ENCODE measurements around the gene ABAT. TPM values are rescaled to one million over a fixed set of nuclear protein-coding genes. Genes with fewer than 3 reads are reported as not detected.

The ABAT gene
- total RNA-seq, 2 donors from 2014 or later: 9.3 to 9.8 TPM

DNA sequence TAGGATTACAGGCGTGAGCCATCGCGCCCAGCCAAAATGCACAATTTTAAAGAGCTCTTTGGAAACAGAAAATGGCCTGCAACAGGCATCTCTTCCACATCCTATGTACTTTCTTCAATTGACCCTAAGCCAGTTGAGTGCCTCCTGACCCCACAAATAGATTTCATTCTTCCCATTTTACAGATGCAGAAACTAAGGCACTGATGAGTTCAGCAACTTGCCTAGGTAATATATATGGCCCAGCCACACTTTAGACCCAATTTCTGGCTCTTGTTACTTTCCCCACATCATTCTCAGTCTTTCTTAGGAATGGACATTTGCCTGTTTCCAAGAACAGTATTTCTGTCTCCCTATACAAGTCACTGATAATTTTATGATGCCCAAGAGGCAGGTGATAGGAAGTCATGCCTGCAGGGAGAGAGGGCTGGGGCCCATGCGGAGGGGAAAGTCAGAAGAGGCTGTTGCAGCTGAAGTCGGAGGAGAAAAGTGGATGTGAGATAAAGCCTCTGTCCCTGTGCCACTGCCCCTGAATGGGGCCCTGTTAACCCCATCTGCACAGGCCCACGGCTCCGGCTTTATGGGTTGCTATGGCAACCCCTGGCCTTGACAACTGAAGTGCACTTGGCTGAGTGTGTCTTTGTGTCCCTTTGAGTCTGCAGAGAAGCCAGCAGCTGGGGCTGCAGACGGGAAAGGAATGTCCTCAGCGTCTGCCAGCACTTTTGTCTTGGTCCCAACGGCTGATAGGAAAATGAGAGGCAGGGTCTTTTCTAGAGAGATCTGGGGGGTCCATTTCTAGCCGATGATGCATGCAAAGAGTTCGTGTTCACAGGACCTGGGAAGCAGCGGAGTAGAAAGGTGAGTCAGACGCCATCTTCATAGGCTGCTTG is 45.9 kb downstream of the ABAT start:
- no peak for DNase-seq (ENCODE audit: low spot score)
- no peaks in the 10 kb centered on the region for H3K27me3 ChIP-seq (replicated peaks; ENCODE audit: insufficient read depth)

DNA sequence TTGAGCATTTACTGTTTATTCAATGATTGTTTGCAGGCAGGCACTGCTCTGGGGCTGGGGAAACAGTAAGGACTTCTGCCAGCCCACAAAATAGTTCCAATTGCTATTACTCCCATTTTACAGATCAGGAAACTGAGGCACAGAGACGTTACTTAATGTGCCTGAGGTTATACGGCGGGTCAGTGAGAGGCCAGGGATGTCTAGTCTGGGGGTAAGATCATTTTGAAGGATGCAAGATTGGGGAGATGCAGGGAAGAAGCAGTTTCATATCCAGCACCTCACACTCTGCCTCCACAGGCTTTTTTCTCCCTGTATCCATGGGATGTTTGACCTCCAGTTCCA is 46.5 kb downstream of the ABAT start:
- TF ChIP-seq, protein P1, sequence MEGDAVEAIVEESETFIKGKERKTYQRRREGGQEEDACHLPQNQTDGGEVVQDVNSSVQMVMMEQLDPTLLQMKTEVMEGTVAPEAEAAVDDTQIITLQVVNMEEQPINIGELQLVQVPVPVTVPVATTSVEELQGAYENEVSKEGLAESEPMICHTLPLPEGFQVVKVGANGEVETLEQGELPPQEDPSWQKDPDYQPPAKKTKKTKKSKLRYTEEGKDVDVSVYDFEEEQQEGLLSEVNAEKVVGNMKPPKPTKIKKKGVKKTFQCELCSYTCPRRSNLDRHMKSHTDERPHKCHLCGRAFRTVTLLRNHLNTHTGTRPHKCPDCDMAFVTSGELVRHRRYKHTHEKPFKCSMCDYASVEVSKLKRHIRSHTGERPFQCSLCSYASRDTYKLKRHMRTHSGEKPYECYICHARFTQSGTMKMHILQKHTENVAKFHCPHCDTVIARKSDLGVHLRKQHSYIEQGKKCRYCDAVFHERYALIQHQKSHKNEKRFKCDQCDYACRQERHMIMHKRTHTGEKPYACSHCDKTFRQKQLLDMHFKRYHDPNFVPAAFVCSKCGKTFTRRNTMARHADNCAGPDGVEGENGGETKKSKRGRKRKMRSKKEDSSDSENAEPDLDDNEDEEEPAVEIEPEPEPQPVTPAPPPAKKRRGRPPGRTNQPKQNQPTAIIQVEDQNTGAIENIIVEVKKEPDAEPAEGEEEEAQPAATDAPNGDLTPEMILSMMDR (IDR thresholded peaks at IDR 0.05): no peak
- Histone ChIP-seq H3K27me3 (replicated peaks; ENCODE audit: insufficient read depth) (no peaks in the 10 kb centered on the region), H3K9me3 (peaks cover 5% of the 10 kb centered on the region), H3K4me3 (no peak overlapping the region), H3K27ac (no peak overlapping the region), H3K36me3 (no peaks in the 10 kb centered on the region), H3K4me1 (ENCODE audit: control insufficient read depth in 1 of 2, low read depth in 2 of 2) (no peaks in the 10 kb centered on the region)
- DNase-seq (ENCODE audit: low spot score): no peak
- ATAC-seq (ENCODE audit: insufficient number of reproducible peaks, low FRiP score, low read depth): no peak

More for the DNA sequence above, 45.9 kb downstream of the ABAT start:
- Histone ChIP-seq H3K27ac (no peak overlapping the region), H3K9me3 (peaks cover 5% of the 10 kb centered on the region), H3K4me3 (no peak overlapping the region), H3K36me3 (no peaks in the 10 kb centered on the region), H3K4me1 (ENCODE audit: control insufficient read depth in 1 of 2, low read depth in 2 of 2) (no peaks in the 10 kb centered on the region)
- ATAC-seq (ENCODE audit: insufficient number of reproducible peaks, low FRiP score, low read depth): no peak
- TF ChIP-seq, protein P1 (IDR thresholded peaks at IDR 0.05): no peak

DNA sequence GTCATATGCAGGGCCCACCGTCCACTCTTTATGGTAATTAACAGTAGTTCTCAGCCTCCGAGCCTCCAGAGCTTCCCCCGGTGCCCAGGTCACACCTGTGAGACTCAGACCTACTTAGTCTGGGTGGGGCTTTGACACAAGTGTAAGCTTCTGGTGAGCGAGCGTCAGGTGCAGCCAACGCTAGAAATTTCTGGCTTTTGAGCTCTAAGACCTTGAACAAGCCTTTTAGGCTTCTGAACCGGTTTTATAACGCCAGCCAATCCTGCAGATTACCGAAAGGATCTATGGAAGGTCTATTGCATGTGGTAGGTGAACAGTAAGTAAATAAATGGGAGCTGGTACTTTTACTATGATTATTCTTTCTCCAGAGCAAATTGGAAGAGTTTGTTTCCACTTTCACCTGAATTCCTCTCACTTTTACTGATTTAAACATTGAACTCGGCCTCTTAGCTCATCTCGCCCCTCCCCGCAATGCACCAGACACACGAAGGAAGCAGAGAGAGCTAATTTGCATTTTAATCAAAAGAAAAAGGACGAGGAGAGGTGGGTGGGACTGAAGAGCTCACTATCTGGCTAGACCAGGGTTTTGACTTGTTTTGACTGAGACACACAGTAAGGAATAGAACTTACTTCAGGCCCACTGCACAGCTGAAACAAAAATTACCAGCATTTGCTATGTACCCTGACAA is 47.1 kb downstream of the ABAT start:
- TF ChIP-seq, protein P1 (IDR thresholded peaks at IDR 0.05): no peak
- Histone ChIP-seq H3K4me3 (no peak overlapping the region), H3K27ac (no peak overlapping the region), H3K4me1 (ENCODE audit: control insufficient read depth in 1 of 2, low read depth in 2 of 2) (no peaks in the 10 kb centered on the region), H3K27me3 (replicated peaks; ENCODE audit: insufficient read depth) (no peaks in the 10 kb centered on the region), H3K36me3 (no peaks in the 10 kb centered on the region), H3K9me3 (peaks cover 5% of the 10 kb centered on the region)
- ATAC-seq (ENCODE audit: insufficient number of reproducible peaks, low FRiP score, low read depth) (no peak), DNase-seq (ENCODE audit: low spot score) (no peak)

DNA sequence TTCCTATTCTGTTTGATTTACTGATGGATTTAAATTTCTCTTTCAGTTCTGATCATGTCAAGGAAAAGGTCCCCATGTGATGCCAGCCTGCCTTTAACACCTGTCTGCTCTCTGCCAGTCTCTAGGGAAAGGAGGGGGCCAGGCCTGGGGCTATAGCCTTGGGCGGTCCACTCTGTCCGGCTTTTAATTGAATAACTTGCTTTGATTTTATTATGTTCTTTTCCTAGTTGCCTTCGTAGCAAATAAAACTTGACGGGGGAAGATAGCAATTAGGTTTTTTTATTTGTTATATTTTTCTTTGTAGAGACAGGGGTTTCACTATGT is 47.6 kb downstream of the ABAT start:
- DNase-seq (ENCODE audit: low spot score): no peak
- Histone ChIP-seq H3K36me3 (no peaks in the 10 kb centered on the region), H3K9me3 (peaks cover 5% of the 10 kb centered on the region), H3K27me3 (replicated peaks; ENCODE audit: insufficient read depth) (no peaks in the 10 kb centered on the region), H3K4me3 (no peak overlapping the region), H3K27ac (no peak overlapping the region), H3K4me1 (ENCODE audit: control insufficient read depth in 1 of 2, low read depth in 2 of 2) (no peaks in the 10 kb centered on the region)
- ATAC-seq (ENCODE audit: insufficient number of reproducible peaks, low FRiP score, low read depth): no peak
- TF ChIP-seq, protein P1 (IDR thresholded peaks at IDR 0.05): no peak

DNA sequence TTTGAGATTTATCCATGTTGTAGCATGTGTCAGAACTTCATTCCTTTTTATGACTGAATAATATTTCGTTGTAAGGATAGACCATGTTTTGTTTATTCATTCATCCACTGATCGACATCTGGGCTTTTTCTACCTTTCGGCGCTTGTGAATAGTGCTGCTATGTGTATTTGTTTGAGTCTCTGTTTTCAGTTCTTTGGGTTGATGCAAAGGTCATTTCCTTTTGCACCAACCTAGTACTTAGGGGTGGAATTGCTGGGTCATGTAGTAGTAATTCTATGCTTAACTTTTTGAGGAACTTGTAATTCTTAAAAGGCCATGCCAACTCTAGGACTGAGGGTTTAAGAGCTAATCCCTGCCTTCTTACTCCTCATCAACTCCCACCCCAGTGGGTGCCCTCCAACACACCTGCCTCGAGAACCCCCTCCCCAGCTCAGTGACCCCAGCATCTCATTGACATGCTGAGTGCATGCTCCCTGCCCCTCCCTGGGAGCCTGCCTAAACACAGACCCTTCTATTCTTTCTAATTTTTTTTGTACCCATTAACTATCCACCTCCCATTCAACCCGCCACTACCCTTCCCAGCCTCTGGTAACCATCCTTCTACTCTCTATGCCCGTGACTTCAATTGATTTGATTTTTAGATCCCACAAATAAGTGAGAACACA is 51.2 kb downstream of the ABAT start:
- no peak overlapping the region for H3K4me3 ChIP-seq
- DNase-seq (ENCODE audit: low spot score) (no peak), ATAC-seq (ENCODE audit: insufficient number of reproducible peaks, low FRiP score, low read depth) (no peak)
- no peak overlapping the region for H3K27ac ChIP-seq
- no peaks in the 10 kb centered on the region for H3K27me3 ChIP-seq (replicated peaks; ENCODE audit: insufficient read depth)
- no peaks in the 10 kb centered on the region for H3K36me3 ChIP-seq
- TF ChIP-seq, protein P1 (IDR thresholded peaks at IDR 0.05): no peak
- no peaks in the 10 kb centered on the region for H3K9me3 ChIP-seq
- no peaks in the 10 kb centered on the region for H3K4me1 ChIP-seq (ENCODE audit: control insufficient read depth in 1 of 2, low read depth in 2 of 2)
